Activated naive CD4-positive, alpha-beta T cell treated with anti-CD3 and anti-CD28 coated beads, Interleukin-2, amount 50 U/mL, for 72 hours (primary cell): Measurements from ENCODE around the gene SUPT20HL1. TPM values are rescaled to one million over a fixed set of nuclear protein-coding genes. Genes with fewer than 3 reads are reported as not detected.
"Not testable (repeated sequence)": the region's sequence is repeated elsewhere in the genome, so short reads cannot be mapped to it uniquely, and the experiment has no call there.

ENCODE experiments used
- ATAC-seq, 2 donors: fragments of 150-1000 bp; cut with Tn5 transposase; 2 replicates each; pipeline ENCODE4 v1.10.0; 2021; ENCODE audit warnings: mild to moderate bottlenecking in 2 of 2, moderate library complexity in 2 of 2
- DNase-seq, 2 donors: peaks; one replicate each; pipeline ENCODE4 v3.0.0; 2021 to 2022; ENCODE audit warnings: low spot score in 2 of 2
- H3K27ac Mint-ChIP-seq, 2 donors: one replicate each; pipeline ENCODE4 v1.8.0; 2022; ENCODE audit warnings: mild to moderate bottlenecking in 2 of 2, mixed read lengths in 2 of 2
- H3K36me3 Mint-ChIP-seq, 2 donors: one replicate each; pipeline ENCODE4 v1.8.0; 2022; ENCODE audit warnings: mixed read lengths in 2 of 2
- H3K9me3 Mint-ChIP-seq, 2 donors: one replicate each; pipeline ENCODE4 v1.8.0; 2022; ENCODE audit warnings: mixed read lengths in 2 of 2
- total RNA-seq, 2 donors: library from RNA; stranded (reverse); gene quantifications; one replicate each; pipeline ENCODE4 v1.2.3, GENCODE V29; 2022

The SUPT20HL1 gene
- total RNA-seq, 2 donors from 2014 or later, result 0.21 TPM; not detected in 1

- Mint-ChIP-seq H3K27ac (no peak overlapping the region), H3K9me3 (no peaks in the 10 kb centered on the region), H3K36me3 (peaks cover 0 to 6% of the 10 kb centered on the region in 2 donors)
- ATAC-seq, result no peak
- no peak for DNase-seq
Observed at GRCh38 chrX:24347881-24348280, 12.6 kb upstream of the SUPT20HL1 start.

- no peak for DNase-seq
- no peaks in the 10 kb centered on the region for H3K9me3 Mint-ChIP-seq
- H3K36me3 Mint-ChIP-seq, result no peaks in the 10 kb centered on the region
- ATAC-seq, result no peak
- no peak overlapping the region for H3K27ac Mint-ChIP-seq
Observed at GRCh38 chrX:24350217-24350616, 10.2 kb upstream of the SUPT20HL1 start.

- Mint-ChIP-seq H3K9me3 (no peaks in the 10 kb centered on the region), H3K27ac (no peak overlapping the region), H3K36me3 (no peaks in the 10 kb centered on the region)
- DNase-seq (no peak), ATAC-seq (peak in 1 of 2 donors; percentile 53)
Observed at GRCh38 chrX:24355095-24355494, 5.3 kb upstream of the SUPT20HL1 start.

- H3K36me3 Mint-ChIP-seq, result no peaks in the 10 kb centered on the region
- H3K9me3 Mint-ChIP-seq, result no peaks in the 10 kb centered on the region
- no peak for ATAC-seq
- H3K27ac Mint-ChIP-seq, result no peak overlapping the region
- no peak for DNase-seq
Observed at GRCh38 chrX:24357106-24357505, 3.3 kb upstream of the SUPT20HL1 start.

GRCh38 chrX:24362089-24362745 lies 1.8 kb downstream of the SUPT20HL1 start:
- H3K36me3 Mint-ChIP-seq, DNase-seq, H3K27ac Mint-ChIP-seq, ATAC-seq, H3K9me3 Mint-ChIP-seq: not testable (repeated sequence)

- not testable (repeated sequence) for DNase-seq, H3K27ac Mint-ChIP-seq, H3K36me3 Mint-ChIP-seq, ATAC-seq, H3K9me3 Mint-ChIP-seq
Observed at GRCh38 chrX:24363432-24364181, 3.2 kb downstream of the SUPT20HL1 start.

GRCh38 chrX:24364326-24364725 lies 3.9 kb downstream of the SUPT20HL1 start:
- no peak overlapping the region for H3K27ac Mint-ChIP-seq
- DNase-seq, result no peak
- H3K36me3 Mint-ChIP-seq, result no peaks in the 10 kb centered on the region
- ATAC-seq, result no peak
- no peaks in the 10 kb centered on the region for H3K9me3 Mint-ChIP-seq

- no peaks in the 10 kb centered on the region for H3K9me3 Mint-ChIP-seq
- ATAC-seq (no peak), DNase-seq (no peak)
- H3K36me3 Mint-ChIP-seq, result no peaks in the 10 kb centered on the region
- no peak overlapping the region for H3K27ac Mint-ChIP-seq
Observed at GRCh38 chrX:24364851-24365538, 4.6 kb downstream of the SUPT20HL1 start.

- not testable (repeated sequence) for H3K9me3 Mint-ChIP-seq, DNase-seq, H3K36me3 Mint-ChIP-seq
- ATAC-seq, result peak; percentile 41 to 77
- peak overlapping the region in 1 of 2 donors; percentile 86 for H3K27ac Mint-ChIP-seq
Observed at GRCh38 chrX:24366762-24367400, 6.4 kb downstream of the SUPT20HL1 start.

GRCh38 chrX:24369816-24370215 lies 9.4 kb downstream of the SUPT20HL1 start:
- Mint-ChIP-seq H3K27ac (no peak overlapping the region), H3K36me3 (no peaks in the 10 kb centered on the region), H3K9me3 (no peaks in the 10 kb centered on the region)
- ATAC-seq (no peak), DNase-seq (no peak)

GRCh38 chrX:24371391-24371972 lies 11.0 kb downstream of the SUPT20HL1 start:
- H3K9me3 Mint-ChIP-seq, result no peaks in the 10 kb centered on the region
- DNase-seq (peak in 1 of 2 donors; percentile 52), ATAC-seq (peak; percentile 59 to 71)
- H3K36me3 Mint-ChIP-seq, result no peaks in the 10 kb centered on the region
- H3K27ac Mint-ChIP-seq, result peak overlapping the region; percentile 18 to 77

- no peak for ATAC-seq
- DNase-seq, result no peak
- no peaks in the 10 kb centered on the region for H3K9me3 Mint-ChIP-seq
- H3K27ac Mint-ChIP-seq, result peak overlapping the region; percentile 18 to 77
- H3K36me3 Mint-ChIP-seq, result no peaks in the 10 kb centered on the region
Observed at GRCh38 chrX:24372021-24372763, 11.8 kb downstream of the SUPT20HL1 start.

- ATAC-seq, result no peak
- H3K9me3 Mint-ChIP-seq, result no peaks in the 10 kb centered on the region
- no peak for DNase-seq
- H3K36me3 Mint-ChIP-seq, result no peaks in the 10 kb centered on the region
- H3K27ac Mint-ChIP-seq, result no peak overlapping the region
Observed at GRCh38 chrX:24375600-24376131, 15.2 kb downstream of the SUPT20HL1 start.

GRCh38 chrX:24376403-24376802 lies 16.0 kb downstream of the SUPT20HL1 start:
- Mint-ChIP-seq H3K36me3 (no peaks in the 10 kb centered on the region), H3K9me3 (no peaks in the 10 kb centered on the region), H3K27ac (no peak overlapping the region)
- DNase-seq (no peak), ATAC-seq (no peak)

GRCh38 chrX:24377195-24377594 lies 16.8 kb downstream of the SUPT20HL1 start:
- DNase-seq (no peak), ATAC-seq (no peak)
- Mint-ChIP-seq H3K27ac (no peak overlapping the region), H3K36me3 (no peaks in the 10 kb centered on the region), H3K9me3 (no peaks in the 10 kb centered on the region)
